GM19397 (cell line): ENCODE measurements around the gene CCL8.

Source experiments
- ATAC-seq: cut with Tn5 transposase; IDR thresholded peaks from one replicate; pipeline ENCODE4 v1.9.1; 2021; ENCODE audit warnings: mild to moderate bottlenecking, moderate library complexity; ENCODE audit not compliant: unreplicated experiment

The CCL8 gene

DNA sequence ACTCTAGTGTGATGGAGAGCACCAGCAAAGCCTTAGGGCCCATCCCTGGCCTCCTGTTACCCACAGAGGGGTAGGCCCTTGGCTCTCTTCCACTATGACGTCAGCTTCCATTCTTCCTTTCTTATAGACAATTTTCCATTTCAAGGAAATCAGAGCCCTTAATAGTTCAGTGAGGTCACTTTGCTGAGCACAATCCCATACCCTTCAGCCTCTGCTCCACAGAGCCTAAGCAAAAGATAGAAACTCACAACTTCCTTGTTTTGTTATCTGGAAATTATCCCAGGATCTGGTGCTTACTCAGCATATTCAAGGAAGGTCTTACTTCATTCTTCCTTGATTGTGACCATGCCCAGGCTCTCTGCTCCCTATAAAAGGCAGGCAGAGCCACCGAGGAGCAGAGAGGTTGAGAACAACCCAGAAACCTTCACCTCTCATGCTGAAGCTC lies at the start of gene CCL8:
Gene CCL8, plus strand, starts transcription at position 397 of the 445 bp plus-strand sequence. CDS start 67 bp downstream, outside the sequence.
- no peak for ATAC-seq

- no peak for ATAC-seq
Measured at GRCh38 chr17:34269969-34270368, 49.3 kb upstream of the CCL8 start, which contains the start of gene CCL7. Gene CCL7, plus strand, starts transcription at chr17:34270221. Its CDS starts 70 bp downstream, at chr17:34270291.

DNA sequence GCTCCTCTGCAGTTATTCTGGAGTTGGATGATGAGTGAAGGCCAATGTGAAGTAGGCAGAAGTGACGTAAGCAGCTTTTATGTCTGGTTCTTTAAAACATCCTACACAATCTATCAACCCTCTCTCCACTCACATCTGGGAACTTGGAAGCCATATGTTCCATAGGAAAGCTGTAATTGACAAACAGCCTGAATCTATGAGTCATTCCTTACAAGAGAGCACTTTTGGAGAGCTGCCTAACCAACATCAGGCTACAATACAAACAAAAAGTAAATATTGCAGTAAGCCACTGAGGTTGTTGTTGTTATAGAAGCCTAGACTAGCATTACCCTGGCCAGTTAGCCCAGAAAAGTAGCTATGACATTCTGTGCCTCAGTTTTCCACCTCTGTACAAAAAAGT lies 43.4 kb upstream of the CCL8 start:
- no peak for ATAC-seq

DNA sequence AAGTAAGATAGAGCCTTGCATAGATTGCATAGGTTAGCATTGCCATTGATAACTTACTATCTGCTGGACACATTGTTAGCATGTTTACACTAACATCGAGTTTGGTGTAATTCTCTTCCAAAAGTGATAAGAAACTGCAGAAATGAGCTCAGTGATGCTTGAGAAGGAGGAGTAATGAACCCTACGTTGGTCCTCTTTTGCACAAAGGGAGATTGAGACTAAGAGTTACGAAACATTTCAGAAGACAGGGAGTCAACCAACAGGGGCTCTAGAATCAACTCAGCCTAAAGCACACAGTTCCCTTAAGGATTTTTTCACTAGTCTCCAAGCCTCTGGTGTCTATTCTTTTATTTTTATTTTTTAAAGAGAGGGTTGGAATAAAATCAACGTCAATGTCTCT lies 42.4 kb upstream of the CCL8 start:
- no peak for ATAC-seq

GRCh38 chr17:34283571-34283970 lies 35.7 kb upstream of the CCL8 start:
- ATAC-seq: no peak

DNA sequence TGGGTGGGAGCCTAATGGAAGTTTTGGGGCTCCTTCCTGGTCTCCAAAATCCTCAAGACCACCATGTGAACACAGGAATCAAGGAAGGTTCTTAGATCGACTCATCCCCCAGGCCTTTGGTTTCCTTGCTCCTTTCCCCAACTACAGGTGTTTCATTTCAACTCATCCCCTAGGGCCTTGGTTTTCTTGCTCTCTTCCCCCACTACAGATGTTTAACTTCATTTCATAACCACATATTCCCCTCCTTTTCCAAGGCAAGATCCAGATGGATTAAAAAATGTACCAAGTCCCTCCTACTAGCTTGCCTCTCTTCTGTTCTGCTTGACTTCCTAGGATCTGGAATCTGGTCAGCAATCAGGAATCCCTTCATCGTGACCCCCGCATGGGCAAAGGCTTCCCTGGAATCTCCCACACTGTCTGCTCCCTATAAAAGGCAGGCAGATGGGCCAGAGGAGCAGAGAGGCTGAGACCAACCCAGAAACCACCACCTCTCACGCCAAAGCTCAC lies 33.9 kb upstream of the CCL8 start, which contains the start of gene CCL11:
Gene CCL11, plus strand, starts transcription at position 457 of the 507 bp plus-strand sequence. CDS start 67 bp downstream, outside the sequence.
- no peak for ATAC-seq

DNA sequence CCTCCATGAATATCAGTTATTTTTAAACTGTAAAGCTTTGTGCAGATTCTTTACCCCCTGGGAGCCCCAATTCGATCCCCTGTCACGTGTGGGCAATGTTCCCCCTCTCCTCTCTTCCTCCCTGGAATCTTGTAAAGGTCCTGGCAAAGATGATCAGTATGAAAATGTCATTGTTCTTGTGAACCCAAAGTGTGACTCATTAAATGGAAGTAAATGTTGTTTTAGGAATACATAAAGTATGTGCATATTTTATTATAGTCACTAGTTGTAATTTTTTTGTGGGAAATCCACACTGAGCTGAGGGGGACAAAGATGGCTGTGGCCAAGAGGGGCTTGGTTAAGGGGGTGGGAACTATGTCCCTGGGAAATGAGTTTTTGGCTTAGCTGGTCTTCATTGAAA lies 31.4 kb upstream of the CCL8 start:
- ATAC-seq: no peak

- no peak for ATAC-seq
Measured at GRCh38 chr17:34290586-34290985, 28.6 kb upstream of the CCL8 start.

- ATAC-seq: no peak
Measured at GRCh38 chr17:34291721-34292348, 27.4 kb upstream of the CCL8 start.

- ATAC-seq: no peak
Measured at GRCh38 chr17:34299027-34299426, 20.2 kb upstream of the CCL8 start.

- no peak for ATAC-seq
Measured at GRCh38 chr17:34299956-34300577, 19.2 kb upstream of the CCL8 start.

DNA sequence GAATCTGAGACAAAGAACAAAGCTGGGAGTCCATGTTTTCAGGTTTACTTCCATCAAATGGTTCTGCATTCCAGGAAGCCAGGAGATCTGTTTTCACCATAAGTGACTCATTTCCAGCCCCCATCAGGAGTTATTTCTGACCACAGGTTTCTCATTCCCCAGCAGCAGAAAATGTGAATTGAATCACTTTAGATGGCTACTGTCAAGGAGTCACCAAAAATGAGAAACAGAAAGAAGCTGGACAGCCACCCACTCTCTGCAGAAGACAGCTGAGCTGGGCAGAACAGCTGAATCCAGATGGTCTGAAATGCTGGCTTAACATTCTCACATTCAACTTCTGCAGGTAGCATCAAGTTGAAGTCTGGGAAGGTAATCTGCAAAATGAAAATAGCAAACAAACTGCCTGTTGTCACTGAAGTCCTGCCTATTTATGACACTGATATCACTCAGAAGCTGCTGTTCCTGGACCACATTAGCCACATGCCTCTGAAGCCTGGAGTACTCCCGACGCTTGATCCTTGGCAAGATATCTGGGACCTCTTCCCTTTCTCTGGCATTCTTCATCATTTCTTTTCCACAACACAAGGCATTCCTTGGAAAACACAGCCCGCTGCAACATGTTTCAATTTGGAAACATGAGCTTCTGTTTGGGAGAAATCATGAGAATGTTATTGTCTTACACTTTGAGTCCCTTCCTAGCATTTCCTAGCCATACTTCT lies 18.4 kb upstream of the CCL8 start:
- no peak for ATAC-seq

DNA sequence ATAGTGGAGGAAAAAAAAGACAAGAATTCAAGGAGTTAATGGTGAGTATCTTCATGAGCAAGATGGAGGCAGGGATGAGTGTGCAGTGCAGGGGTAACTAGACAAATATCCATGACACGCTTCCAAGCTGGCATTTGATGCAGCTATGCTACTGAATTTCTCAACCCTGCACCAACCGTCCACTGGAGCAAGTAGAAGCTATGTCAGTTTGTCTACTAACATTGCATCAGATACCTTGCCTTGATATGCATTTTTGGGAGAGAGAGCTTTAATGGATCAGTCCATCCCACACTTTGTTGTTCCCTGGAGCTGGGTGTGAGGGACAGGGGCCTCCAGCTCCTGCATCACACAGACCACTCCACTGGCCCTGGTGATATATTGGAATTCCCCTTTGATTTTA lies 17.2 kb upstream of the CCL8 start:
- ATAC-seq: no peak

DNA sequence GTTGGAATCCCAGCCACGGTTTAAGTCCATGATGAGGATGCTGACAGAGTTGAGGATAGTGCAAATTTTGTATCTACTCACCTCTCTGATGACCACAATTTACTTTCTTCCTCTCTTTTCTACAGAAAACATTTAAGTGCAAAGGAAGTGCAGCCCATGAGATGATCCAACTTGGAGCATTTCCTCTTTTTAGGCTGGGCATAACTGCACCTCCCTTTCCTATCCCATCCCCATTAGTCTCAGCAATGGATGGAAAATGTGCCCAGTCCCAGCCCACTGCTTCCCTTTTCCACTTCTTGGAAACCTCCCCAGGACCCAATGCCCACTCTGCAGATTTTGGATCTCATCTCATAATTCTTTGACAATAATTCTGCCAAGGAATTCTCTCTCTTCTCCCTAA lies 16.6 kb upstream of the CCL8 start:
- no peak for ATAC-seq

DNA sequence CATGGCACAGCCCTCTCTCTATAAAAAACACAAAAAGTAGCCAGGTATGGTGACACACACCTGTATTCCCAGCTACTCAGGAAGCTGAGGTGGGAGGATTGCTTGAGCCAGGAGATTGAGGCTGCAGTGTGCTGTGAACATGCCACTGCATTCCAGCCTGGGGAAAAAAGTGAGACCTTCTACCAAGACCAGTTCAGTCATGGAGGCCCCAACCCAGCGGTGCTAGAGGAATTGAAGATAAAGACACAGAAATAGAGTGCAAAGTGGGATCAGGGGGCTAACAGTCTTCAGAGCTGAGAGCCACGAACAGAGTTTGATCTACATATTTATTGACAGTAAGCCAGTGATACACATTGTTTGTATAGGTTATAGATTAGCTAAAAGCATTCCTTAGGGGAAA lies 15.6 kb upstream of the CCL8 start:
- ATAC-seq: no peak

GRCh38 chr17:34305061-34305460 lies 14.2 kb upstream of the CCL8 start:
- ATAC-seq: no peak

- no peak for ATAC-seq
Measured at GRCh38 chr17:34305606-34306005, 13.6 kb upstream of the CCL8 start.

DNA sequence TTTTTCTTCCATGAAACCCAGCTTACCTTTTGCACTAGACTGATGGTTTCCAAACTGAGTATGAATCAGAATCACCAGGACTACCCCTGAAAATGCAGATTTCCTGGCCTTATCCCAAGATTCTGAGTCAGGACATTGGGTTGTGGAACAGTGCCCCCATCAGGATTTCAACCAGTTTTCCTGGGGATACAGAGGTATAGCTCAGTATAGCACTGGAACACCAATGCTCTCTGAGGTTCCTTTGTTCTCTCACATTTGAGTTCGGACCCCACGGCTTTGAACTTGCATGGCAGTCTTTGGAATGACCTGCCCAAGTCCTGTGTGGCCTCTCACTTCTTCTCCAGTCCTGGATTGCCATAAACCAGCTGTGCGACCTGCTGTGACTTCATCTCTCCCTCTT lies 12.8 kb upstream of the CCL8 start:
- no peak for ATAC-seq

DNA sequence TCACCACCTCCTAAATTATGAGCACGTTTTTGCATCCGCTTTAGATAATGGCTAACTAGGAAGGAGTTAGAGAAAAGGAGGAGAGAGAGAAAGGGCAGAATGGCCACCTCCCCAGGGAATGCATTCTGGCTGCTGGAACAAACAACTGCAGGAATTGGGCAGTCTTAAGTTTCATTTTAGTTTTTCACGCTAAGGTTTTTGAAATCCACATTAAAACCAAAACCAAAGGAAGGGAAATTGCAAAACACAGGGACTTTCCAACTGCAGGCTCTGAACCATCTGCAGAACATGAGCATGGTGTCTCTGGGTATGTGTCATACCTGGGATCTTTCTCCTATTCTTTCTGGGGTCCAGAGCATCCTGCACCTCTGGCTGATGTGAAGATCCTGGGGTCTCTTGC lies 12.1 kb upstream of the CCL8 start:
- no peak for ATAC-seq

- no peak for ATAC-seq
Measured at GRCh38 chr17:34308371-34308770, 10.9 kb upstream of the CCL8 start.

DNA sequence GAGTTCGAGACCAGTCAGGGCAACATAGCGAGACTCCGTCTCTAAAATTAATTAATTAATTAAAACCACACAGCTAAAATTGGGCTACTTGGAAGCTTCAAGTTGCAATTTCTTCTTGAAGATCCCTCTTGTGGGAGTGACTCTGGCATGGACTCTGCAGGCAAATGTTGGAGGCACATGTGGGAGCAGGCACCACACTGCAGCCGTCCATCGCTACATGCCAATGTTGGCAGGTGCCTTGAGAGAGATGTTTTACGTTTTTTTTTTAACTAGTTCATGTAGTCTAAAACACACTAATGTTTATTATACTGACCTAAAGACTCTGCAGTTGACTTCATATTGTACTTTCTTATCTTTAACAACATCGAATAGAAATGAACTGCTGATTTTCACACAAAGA lies 7.9 kb upstream of the CCL8 start:
- no peak for ATAC-seq

GRCh38 chr17:34312080-34312479 lies 7.2 kb upstream of the CCL8 start:
- ATAC-seq: no peak
